SH-SY5Y (cell line): Measurements from ENCODE around the gene NKAIN2.

ENCODE experiments used
- GATA2 ChIP-seq: IDR thresholded peaks from 2 replicates; pipeline ENCODE4 v1.6.1; 2011; ENCODE audit warnings: mild to moderate bottlenecking, low read depth, low read length
- GATA3 ChIP-seq: IDR thresholded peaks from 2 replicates; pipeline ENCODE4 v1.6.1; 2011; ENCODE audit warnings: low read depth, mild to moderate bottlenecking, low read length, moderate library complexity

DNA sequence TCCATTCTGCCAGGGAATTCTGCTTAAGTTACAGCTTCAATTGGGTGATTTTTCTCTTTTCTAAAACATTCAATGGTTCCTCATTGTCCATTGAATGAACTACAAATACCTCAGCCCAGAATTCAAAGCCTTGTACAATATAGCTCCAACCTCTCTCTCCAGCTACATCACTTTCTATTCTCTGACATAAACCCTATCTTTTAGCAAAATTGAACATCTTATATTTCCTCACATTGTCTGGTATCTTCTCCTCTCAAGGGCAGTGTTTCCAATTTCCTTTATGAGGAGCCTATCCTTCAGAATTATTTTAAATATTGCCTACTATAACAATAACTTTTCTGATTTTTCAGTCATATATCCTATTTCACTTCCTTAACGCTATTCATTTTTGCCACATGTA, 955.0 kb downstream of the NKAIN2 start:
- TF ChIP-seq GATA3 (no peak), GATA2 (no peak)
